WERI-Rb-1 (cell line): ENCODE measurements around the gene PSENEN.
A peak's percentile ranks its signal among the peaks of the same experiment; 100 is the strongest.

Experiments used
- DNase-seq: peaks from one replicate; pipeline ENCODE4 v3.0.0-alpha.2; 2020
- H3K27ac ChIP-seq: fragments of 250-450 bp; sonication (Bioruptor Pico); 2 replicates; pipeline ENCODE4 v1.5.1; 2020; ENCODE audit warnings: mild to moderate bottlenecking, moderate library complexity
- H3K27me3 ChIP-seq: fragments of 250-450 bp; sonication (Bioruptor Pico); 2 replicates; pipeline ENCODE4 v1.5.1; 2021; ENCODE audit warnings: mild to moderate bottlenecking, low read depth, moderate library complexity; ENCODE audit not compliant: insufficient read depth, severe bottlenecking
- H3K36me3 ChIP-seq: fragments of 250-450 bp; sonication (Bioruptor Pico); 2 replicates; pipeline ENCODE4 v1.5.1; 2020; ENCODE audit warnings: mild to moderate bottlenecking, moderate library complexity
- H3K4me3 ChIP-seq: 2 replicates; pipeline ENCODE4 v1.5.1; 2011; ENCODE audit warnings: low read depth, mild to moderate bottlenecking, control low read depth, low read length
- H3K9me3 ChIP-seq: fragments of 250-450 bp; sonication (Bioruptor Pico); 2 replicates; pipeline ENCODE4 v1.5.1; 2021; ENCODE audit warnings: mild to moderate bottlenecking, moderate library complexity; ENCODE audit not compliant: severe bottlenecking
- TF ChIP-seq, protein P1 (sequence below): IDR thresholded peaks from 2 replicates; pipeline ENCODE4 v1.5.1; 2011; ENCODE audit warnings: low read depth, mild to moderate bottlenecking, control low read depth, inconsistent platforms, low read length

The PSENEN gene

DNA sequence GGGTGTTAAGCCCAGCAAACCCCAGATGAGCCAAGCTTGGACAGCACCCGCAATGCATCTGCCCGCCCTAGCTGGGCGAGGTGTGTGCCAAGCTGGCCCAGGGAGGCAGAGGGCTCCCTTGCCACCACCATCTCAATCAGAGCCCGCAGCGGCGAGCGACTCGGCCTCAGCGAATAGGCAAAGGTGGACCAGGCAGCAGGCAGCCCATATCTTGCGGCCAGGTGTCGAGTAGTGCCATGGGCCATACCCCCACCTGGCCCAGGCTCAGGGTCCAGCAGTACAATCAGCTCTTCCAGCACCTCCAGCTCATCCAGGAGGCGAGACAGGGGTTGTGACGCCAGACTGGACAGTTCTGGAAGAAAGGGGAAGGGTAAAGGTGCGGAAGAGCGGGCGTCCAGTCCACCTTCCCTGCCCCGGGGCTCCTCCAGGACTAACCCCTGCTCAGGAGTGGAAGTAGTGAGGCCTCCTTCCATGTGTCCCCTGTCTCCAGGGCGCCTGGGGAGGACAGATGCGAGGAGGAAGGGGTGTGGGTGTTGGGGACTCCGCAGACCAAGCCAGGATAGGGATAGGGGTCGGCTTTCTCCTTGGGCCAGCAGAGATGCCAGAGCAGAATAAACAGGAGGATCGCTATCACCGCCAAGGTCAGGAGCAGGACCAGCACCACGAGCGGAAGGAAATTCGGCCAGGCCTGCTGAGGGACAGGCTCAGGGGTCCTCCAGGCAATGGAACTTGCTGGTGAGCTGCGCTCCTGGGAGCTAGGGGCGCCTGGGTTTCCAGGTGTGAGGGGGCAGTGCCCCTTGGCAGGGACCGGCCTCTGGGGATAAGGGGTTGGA, 6.0 kb upstream of the PSENEN start:
- Histone ChIP-seq H3K27ac (peak overlapping the region; percentile 79), H3K27me3 (no peaks in the 10 kb centered on the region), H3K36me3 (peaks cover 49% of the 10 kb centered on the region), H3K4me3 (peak overlapping the region; percentile 72), H3K9me3 (no peaks in the 10 kb centered on the region)
- TF ChIP-seq, protein P1, sequence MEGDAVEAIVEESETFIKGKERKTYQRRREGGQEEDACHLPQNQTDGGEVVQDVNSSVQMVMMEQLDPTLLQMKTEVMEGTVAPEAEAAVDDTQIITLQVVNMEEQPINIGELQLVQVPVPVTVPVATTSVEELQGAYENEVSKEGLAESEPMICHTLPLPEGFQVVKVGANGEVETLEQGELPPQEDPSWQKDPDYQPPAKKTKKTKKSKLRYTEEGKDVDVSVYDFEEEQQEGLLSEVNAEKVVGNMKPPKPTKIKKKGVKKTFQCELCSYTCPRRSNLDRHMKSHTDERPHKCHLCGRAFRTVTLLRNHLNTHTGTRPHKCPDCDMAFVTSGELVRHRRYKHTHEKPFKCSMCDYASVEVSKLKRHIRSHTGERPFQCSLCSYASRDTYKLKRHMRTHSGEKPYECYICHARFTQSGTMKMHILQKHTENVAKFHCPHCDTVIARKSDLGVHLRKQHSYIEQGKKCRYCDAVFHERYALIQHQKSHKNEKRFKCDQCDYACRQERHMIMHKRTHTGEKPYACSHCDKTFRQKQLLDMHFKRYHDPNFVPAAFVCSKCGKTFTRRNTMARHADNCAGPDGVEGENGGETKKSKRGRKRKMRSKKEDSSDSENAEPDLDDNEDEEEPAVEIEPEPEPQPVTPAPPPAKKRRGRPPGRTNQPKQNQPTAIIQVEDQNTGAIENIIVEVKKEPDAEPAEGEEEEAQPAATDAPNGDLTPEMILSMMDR: no peak
- no peak for DNase-seq

DNA sequence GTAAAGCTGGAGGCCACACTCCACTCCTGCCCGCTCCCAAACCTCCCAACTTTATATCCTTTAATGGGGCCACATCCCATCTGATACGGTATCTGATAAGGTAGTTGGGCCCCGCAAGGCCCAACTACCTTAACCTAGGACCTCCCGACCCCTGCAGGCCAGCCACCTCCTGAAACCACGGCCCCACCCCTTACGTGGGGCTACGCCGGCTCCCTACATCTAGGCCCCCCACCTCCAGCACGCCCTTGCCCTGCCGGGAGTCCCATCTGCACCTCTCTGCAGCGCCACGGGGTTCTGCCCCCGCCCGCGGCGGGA, 5.4 kb upstream of the PSENEN start:
- TF ChIP-seq, protein P1: no peak
- no peaks in the 10 kb centered on the region for H3K27me3 ChIP-seq
- H3K27ac ChIP-seq: peak overlapping the region; percentile 79
- H3K9me3 ChIP-seq: no peaks in the 10 kb centered on the region
- DNase-seq: no peak
- H3K36me3 ChIP-seq: peaks cover 45% of the 10 kb centered on the region
- H3K4me3 ChIP-seq: peak overlapping the region; percentile 72

DNA sequence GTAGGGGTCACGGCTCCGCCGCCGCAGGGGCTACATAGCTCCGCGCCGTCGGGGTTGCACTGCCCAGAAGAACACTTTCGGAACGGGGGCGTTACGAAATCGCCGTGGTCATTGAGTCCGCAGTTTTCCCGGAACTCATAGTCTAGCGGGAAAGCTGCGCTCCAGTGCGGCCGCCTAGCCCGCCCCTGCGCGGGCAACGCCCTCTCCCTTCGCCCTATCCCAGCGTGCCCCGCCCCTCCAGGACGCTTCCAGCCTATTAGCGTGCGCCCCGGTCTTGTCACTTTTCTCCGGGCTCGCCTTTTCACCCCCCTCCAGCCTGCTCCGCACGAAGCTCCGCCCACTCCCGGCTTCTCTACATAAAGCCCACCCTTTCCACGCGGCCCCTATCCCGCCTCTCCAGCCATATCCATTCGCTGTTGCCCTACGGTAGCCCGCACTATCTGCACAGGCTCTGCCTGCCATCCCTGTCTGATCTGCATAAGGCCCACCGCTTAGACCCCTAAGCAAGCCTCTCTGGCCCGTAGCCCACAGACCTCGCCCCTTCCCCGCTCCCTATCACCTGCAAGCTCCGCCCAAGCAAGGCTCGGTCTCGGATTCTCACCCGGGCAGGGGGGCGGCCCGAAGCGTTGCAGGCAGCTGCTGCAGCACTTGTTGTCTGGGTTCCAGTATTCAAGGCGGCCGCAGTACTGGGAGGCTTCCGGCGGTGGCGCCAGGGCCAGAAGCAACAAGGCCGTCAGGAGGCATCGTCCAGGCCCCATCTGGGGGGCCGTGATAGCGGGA, 4.8 kb upstream of the PSENEN start:
- H3K36me3 ChIP-seq: peaks cover 43% of the 10 kb centered on the region
- TF ChIP-seq, protein P1: no peak; the same call in 1 of the 2 replicates

DNA sequence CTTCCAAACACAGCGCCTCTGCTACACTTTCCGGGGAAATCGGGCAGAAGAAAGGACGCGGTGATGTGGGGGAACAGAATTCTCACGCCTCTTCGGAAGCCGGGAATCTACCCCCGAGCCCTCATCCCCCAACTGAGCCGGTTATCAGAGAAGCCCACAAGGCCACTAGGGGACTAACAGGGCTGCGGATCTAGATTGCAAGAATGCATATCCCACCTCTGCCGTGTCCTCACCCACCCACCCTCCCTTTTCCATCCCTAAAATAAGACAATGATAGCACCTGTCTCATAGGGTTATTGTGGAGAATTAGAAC, 4.3 kb upstream of the PSENEN start:
- no peaks in the 10 kb centered on the region for H3K27me3 ChIP-seq
- H3K27ac ChIP-seq: peak overlapping the region; percentile 91
- H3K4me3 ChIP-seq: peak overlapping the region; percentile 72
- peaks cover 37% of the 10 kb centered on the region for H3K36me3 ChIP-seq
- no peak for DNase-seq
- TF ChIP-seq, protein P1: no peak
- no peaks in the 10 kb centered on the region for H3K9me3 ChIP-seq

More for the DNA sequence above, 4.8 kb upstream of the PSENEN start:
- peak; percentile 99 for DNase-seq
- Histone ChIP-seq H3K4me3 (peak overlapping the region; percentile 72), H3K27me3 (no peaks in the 10 kb centered on the region), H3K27ac (peak overlapping the region; percentile 91), H3K9me3 (no peaks in the 10 kb centered on the region)

DNA sequence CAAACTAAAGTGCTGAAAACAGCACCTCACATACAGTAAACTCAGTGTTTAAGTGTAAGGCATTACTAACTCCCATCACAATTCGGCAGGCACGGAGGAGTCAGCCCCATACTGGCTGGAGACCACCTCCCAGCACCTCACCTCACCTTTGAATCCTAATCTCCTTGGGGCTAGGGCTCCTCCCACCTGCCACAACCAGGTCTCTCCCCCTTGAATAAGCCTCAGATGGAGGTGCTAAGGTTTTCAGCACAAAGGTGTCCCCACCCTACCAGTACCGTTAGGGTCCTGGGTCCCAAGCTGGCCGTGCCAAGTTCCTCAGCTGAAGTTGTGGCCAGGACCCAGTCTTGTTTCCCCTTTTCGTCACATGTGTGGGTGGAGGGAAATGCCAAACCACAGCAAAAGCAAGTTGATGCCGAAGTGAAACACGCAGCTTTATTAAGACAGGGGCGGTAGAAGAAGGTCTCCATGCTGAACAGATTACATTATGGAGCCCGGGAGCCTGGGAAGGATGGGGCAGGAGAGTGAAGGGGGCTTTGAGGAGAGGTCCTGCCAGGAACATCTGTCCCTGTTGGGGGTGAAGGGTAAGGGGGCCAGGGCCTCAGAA, 3.2 kb upstream of the PSENEN start, which contains the start of gene IGFLR1:
TSS of gene IGFLR1 (minus strand) at position 332 of the 604 bp plus-strand sequence. CDS start 1,272 bp downstream, outside the sequence.
- peaks cover 27% of the 10 kb centered on the region for H3K36me3 ChIP-seq
- TF ChIP-seq, protein P1: no peak
- H3K9me3 ChIP-seq: no peaks in the 10 kb centered on the region
- peak within 1 kb of the TSS; percentile 72 for H3K4me3 ChIP-seq
- H3K27me3 ChIP-seq: no peaks in the 10 kb centered on the region
- DNase-seq: no peak
- peak within 1 kb of the TSS; percentile 91 for H3K27ac ChIP-seq
